HG03469 (cell line): Measurements from ENCODE around the gene NDRG4.

Experiments used
- ATAC-seq: cut with Tn5 transposase; IDR thresholded peaks from one replicate; pipeline ENCODE4 v1.9.1; 2021; ENCODE audit warnings: mild to moderate bottlenecking, moderate library complexity, moderate number of reproducible peaks; ENCODE audit not compliant: unreplicated experiment

NDRG4 gene

GRCh38 chr16:58493756-58494431 is 6.0 kb upstream of the NDRG4 start:
- ATAC-seq = no peak

GRCh38 chr16:58494981-58495520 is 4.9 kb upstream of the NDRG4 start:
- peak; percentile 37 for ATAC-seq

GRCh38 chr16:58495521-58496331 is 4.2 kb upstream of the NDRG4 start:
- ATAC-seq = no peak

- ATAC-seq = no peak
These were observed 2.5 kb upstream of the NDRG4 start for GRCh38 chr16:58497468-58497867.

- ATAC-seq = no peak
These were observed 2.0 kb upstream of the NDRG4 start for GRCh38 chr16:58497935-58498334.

- no peak for ATAC-seq
These were observed 1.4 kb upstream of the NDRG4 start for GRCh38 chr16:58498341-58499091.

- no peak for ATAC-seq
These were observed 841 bp upstream of the NDRG4 start for GRCh38 chr16:58499092-58499511.

GRCh38 chr16:58500430-58501241 is 693 bp downstream of the NDRG4 start:
- no peak for ATAC-seq

- ATAC-seq = no peak
These were observed 1.5 kb downstream of the NDRG4 start for GRCh38 chr16:58501242-58502131.

GRCh38 chr16:58502217-58502921 is 2.4 kb downstream of the NDRG4 start:
- ATAC-seq = no peak

- ATAC-seq = no peak
These were observed 3.4 kb downstream of the NDRG4 start for GRCh38 chr16:58503166-58503862.

- ATAC-seq = no peak
These were observed 4.1 kb downstream of the NDRG4 start for GRCh38 chr16:58503863-58504688.

GRCh38 chr16:58506241-58507194 is 6.6 kb downstream of the NDRG4 start:
- ATAC-seq = no peak

GRCh38 chr16:58507195-58507962 is 7.4 kb downstream of the NDRG4 start:
- ATAC-seq = no peak

- ATAC-seq = no peak
These were observed 8.2 kb downstream of the NDRG4 start for GRCh38 chr16:58507963-58508670.
